ENCODE results near the gene PPID.
"Not testable (repeated sequence)": the region's sequence is repeated elsewhere in the genome, so short reads cannot be mapped to it uniquely, and the experiment has no call there.

The PPID gene

DNA sequence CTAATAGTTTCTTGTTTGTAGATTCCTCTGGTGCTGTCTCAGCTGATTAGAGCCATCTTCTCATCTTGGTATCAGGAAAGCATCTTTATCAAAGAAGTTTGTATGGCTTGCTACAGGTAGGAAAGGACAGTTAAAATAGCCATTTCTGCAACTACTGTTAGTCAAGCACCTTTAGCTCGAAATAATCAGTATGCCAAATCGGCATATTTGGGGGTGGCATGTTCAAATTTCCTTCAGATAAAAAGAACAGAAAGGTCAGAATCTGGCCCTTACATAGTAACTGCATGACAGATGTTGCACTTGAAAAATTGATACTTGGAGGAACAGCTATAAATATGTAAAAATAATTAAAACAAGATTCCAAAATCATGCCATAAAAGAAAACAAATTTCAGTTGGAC is 56.3 kb downstream of the PPID start:
- no peak for DNase-seq (ENCODE audit: low read depth)

DNA sequence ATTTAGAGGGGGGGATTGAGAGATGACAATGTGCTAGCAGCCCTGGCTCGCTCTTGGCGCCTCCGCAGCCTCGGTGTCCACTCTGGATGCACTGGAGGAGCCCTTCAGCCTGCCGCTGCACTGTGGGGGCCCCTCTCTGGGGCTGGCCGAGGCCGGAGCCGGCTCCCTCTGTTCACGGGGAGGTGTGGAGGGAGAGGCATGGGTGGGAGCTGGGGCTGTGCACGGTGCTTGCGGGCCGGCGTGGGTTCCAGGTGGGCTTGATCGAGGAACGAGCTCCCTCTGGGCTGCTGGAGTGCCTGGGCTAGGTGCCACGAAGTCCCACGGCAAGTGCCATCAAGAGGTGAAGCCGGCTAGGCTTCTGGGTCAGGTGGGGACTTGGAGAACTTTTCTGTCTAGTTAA is 58.4 kb downstream of the PPID start:
- no peak for DNase-seq (ENCODE audit: low read depth)

DNA sequence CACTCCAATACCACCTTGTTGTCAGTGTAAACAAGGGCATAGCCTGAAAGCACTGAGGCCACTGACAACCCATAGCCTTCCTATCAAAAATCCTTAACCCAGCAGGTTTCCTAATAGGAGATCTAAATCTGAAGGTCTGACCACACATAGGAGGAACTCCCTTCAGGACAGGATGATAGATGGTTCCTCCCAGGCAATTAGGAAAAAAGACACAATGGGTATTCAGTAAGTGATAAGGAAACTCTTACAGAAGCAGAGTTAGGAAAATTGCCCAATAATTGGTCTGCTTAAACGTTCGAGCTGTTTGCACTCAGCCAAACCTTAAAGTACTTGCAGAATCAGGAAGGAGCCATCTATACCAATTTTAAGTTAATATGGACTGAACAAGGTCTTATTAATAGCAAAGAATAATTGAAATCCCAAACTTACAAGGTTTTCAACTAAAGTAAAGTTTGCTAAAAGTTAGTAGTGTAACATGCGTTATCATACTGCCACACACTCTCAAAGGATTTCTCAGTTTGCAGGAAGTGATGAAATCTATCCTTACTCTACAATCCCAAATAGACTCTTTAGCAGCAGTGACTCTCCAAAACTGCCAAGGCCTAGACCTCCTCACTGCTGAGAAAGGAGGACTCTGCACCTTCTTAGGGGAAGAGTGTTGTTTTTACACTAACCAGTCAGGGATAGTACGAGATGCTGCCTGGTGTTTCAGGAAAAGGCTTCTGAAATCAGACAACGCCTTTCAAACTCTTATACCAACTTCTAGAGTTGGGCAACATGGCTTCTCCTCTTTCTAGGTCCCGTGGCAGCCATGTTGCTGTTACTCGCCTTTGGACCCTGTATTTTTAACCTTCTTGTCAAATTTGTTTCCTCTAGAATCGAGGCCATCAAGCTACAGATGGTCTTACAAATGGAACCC is 59.2 kb downstream of the PPID start:
- DNase-seq (ENCODE audit: low read depth): not testable (repeated sequence)

DNA sequence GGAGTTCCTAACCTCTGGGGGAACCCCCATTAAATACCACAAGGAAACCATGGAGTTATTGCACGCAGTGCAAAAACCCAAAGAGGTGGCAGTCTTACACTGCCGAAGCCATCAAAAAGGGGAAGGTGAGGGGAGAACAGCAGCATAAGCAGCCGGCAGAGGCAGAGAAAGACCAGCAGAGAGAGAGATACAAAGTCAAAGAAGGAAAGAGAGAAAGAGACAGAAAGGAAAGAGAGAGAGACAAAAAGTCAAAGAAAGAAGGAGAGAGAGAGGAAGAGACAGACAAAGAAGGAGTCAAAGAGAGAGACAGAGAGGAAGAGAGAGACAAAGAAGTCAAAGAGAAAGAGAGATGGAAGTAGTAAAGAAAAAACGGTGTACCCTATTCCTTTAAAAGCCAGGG is 59.9 kb downstream of the PPID start:
- DNase-seq (ENCODE audit: low read depth): not testable (repeated sequence)

All from fibroblast of the conjunctiva (primary cell).